NCI-H2107 (cell line): ENCODE measurements around the gene HID1.
"Not testable (repeated sequence)": the region's sequence is repeated elsewhere in the genome, so short reads cannot be mapped to it uniquely, and the experiment has no call there.

Experiments
- DNase-seq: peaks from one replicate; lab custom pipeline; 2025; lab: John Stamatoyannopoulos, UW

Gene HID1

DNA sequence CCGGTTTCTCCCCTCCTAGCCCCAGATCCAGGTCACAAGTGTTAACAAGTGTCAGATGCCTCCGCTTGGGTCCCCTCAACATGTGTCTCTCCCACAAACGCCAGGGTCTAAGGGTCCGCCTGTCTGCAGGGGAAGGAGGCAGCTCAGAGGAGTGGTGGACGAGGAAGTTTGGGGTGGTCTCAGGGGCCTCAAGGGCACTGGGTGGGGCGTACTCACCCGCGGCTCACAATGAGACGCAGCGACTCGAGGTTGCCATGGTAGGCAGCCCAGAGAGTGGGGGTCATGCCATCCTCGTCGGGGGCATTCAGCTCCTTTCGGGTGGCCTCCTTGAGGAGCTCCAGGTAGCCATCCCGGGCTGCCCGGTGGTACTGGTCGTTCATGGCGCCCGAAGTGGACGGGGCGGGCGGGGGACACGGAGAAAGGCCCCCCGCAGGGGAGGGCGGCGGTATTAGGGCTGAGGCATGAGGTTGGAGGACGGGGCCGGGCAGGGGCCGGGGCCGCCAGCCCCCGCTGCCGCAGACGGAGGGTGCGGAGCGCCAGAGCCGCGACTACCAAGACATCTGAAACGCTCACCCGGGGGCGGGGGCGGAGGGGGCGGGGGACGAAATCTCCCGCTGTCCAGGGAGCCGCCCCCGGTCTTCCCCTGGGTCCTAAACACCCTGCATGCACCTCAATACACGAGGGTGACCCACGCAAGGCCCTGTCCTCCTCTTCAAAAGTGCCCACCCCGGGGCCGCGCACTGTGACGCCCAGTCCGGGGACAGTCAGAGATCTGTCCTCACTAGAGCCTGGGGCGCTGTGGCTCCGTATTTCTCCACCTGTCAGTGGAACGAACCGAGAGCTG lies 49.6 kb downstream of the HID1 start, which contains the start of gene USH1G:
TSS of gene USH1G (minus strand) at position 562 of the 844 bp plus-strand sequence. CDS start at position 380, 182 bp downstream.
- DNase-seq = no peak

- DNase-seq = no peak
Measured at GRCh38 chr17:74922172-74922571, 50.4 kb downstream of the HID1 start.

- DNase-seq = no peak
Measured at GRCh38 chr17:74921769-74922168, 50.8 kb downstream of the HID1 start.

GRCh38 chr17:74921026-74921681 lies 51.4 kb downstream of the HID1 start:
- no peak for DNase-seq

- DNase-seq = no peak
Measured at GRCh38 chr17:74920642-74921025, 51.9 kb downstream of the HID1 start.

- DNase-seq = no peak
Measured at GRCh38 chr17:74920306-74920620, 52.3 kb downstream of the HID1 start.

DNA sequence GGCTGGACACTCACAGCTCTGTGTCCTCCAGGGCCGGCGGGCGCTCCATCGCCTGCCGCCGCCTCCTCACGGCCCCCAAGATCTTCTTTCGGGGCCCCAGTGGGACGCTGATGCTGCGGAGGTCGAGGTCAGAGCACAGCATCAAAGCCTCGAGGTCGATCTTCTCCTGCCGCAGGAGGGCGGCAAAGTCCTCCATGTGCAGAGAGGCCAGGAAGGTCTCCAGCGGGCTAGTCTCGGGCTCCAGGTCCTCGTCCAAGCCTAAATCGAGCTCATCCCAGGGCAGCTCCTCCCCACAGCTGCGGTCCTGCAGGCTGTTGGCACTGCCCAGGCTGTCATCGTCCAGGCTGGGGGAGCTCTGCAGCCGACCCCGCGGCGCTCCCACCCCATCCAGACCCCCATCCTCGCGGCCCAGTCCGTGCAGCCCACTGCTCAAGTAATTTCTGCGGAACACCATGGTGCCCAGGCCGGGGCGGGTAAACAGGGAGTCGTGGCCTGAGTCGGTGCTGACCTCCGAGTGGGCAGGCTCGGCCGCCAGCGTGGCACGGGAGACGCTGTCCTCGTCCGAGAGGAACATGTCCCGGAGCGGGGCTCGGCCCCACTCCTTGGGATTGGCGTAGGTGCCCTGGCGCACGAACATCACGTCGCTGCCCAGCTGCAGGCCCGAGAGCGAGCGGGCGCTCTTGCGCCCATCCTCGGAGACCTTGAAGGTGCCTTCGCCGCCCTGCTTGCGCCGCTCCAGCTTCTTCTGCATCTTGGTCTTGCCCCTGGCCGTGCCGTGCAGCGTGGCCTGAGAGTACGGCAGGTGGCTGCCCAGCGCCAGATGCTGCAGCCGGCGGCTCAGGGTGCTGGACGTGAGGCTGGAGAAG lies 52.9 kb downstream of the HID1 start:
- DNase-seq = no peak

GRCh38 chr17:74918906-74919305 lies 53.7 kb downstream of the HID1 start:
- DNase-seq = no peak

- no peak for DNase-seq
Measured at GRCh38 chr17:74917430-74917829, 55.1 kb downstream of the HID1 start.

- DNase-seq = no peak
Measured at GRCh38 chr17:74916851-74917199, 55.7 kb downstream of the HID1 start.

GRCh38 chr17:74916136-74916850 lies 56.3 kb downstream of the HID1 start:
- DNase-seq = no peak

DNA sequence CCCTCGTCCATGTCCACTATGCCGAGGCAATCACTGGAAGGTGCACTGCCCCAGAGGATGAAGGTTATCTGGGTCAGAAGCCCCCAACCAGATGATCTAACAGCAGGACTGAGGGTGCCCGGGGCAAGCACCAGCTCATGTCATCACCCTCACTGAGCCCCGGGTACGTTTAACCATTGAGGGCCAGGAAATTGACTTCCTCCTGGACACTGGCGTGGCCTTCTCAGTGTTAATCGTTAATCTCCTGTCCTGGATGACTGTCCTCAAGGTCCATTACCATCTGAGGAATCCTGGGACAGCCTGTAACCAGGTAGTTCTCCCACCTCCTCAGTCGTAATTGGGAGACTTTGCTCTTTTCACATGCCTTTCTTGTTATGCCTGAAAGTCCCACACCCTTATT lies 61.1 kb downstream of the HID1 start:
- DNase-seq = not testable (repeated sequence)

DNA sequence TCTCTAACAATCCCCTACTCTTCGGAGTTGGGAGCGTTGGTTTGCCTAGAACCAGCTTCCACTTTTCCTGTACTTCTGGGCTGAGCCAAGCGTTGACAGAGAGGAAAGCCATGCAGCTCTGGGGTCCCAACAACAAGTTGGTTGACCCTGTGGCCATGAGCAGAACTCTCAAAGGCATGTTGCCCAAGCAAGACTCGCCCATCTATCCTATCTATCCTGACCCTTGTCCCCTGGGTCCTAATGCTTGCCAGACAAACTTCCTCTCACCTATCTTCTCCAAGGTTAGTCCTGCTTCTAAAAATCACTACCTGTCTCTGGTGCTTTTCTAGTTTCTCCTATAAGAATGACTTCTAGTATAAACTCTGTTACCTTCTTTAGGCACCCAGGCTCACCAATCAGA lies 63.5 kb downstream of the HID1 start:
- DNase-seq = not testable (repeated sequence)

- DNase-seq = no peak
Measured at GRCh38 chr17:74907012-74907411, 65.5 kb downstream of the HID1 start.

DNA sequence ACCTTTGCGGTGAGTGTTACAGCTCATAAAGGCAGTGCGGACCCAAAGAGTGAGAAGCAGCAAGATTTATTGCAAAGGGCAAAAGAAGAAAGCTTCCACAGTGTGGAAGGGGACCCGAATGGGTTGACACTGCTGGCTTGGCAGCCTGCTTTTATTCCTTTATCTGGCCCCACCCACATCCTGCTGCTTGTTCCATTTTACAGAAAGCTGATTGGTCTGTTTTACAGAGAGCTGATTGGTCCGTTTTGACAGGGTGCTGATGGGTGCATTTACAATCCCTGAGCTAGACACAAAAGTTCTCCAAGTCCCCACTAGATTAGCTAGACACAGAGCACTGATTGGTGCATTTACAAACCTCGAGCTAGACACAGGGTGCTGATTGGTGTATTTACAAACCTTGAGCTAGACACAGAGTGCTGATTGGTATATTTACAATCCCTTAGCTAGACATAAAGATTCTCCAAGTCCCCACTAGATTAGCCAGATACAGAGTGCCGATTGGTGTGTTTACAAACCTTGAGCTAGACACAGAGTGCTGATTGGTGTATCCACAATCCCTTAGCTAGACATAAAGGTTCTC lies 66.3 kb downstream of the HID1 start:
- DNase-seq = not testable (repeated sequence)

GRCh38 chr17:74904687-74905409 lies 67.7 kb downstream of the HID1 start:
- no peak for DNase-seq

DNA sequence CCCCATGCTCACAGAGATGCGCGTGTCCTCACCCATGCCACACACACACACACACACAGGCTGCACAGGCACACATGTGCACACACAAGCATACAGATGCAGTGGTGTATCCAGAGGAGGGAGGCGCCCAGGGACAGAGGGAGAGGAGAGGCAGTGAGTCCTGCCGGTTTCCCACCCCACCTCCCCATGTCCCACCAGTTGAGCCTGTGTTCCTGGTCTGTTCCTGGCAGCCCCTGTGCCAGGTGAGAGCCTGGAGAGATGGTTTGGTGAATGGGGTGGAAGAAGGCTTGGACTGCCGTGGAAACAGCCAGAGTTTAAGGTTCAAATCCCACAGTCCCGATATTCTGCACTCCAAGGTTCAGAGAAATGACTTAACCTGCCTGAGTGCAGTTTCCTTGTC lies 68.9 kb downstream of the HID1 start:
- no peak for DNase-seq

GRCh38 chr17:74903034-74903433 lies 69.5 kb downstream of the HID1 start:
- no peak for DNase-seq

- DNase-seq = no peak
Measured at GRCh38 chr17:74901353-74902135, 71.0 kb downstream of the HID1 start.
